PC-9 (cell line): Measurements from ENCODE around the gene MYL6B. TPM values are rescaled to one million over a fixed set of nuclear protein-coding genes. Genes with fewer than 3 reads are reported as not detected.

Source experiments
- BruUV-seq: library from RNA; stranded (reverse); fragments of 400-500 nt; replicated peaks from 2 replicates; lab custom pipeline; 2021; lab: Mats Ljungman, UMichigan
- CTCF ChIA-PET: fragments of 300-600 bp; sonication (Branson Sonifier 250); formaldehyde crosslinking; loops from one replicate; lab custom pipeline; 2022; ENCODE audit warnings: antibody characterized with exemption; lab: Charles Lee
- POLR2A ChIA-PET: fragments of 300-600 bp; sonication (Branson Sonifier 250); formaldehyde crosslinking; loops from one replicate; lab custom pipeline; 2022; ENCODE audit warnings: antibody characterized with exemption; ENCODE audit not compliant: unreplicated experiment; lab: Charles Lee
- DNase-seq, 2 experiments: peaks; one replicate each; pipeline versions ENCODE4 v3.0.0 to v3.0.0-alpha.2; 2015 to 2022; ENCODE audit warnings: mixed read lengths in 1 of 2
- H2AFZ ChIP-seq: fragments of 200-600 bp; sonication (generic); 2 replicates; pipeline ENCODE4 v1.8.1; 2017; ENCODE audit warnings: antibody characterized with exemption
- H3F3A ChIP-seq: fragments of 200-600 bp; sonication (generic); 2 replicates; pipeline ENCODE4 v1.8.1; 2017; ENCODE audit warnings: antibody characterized with exemption, mild to moderate bottlenecking, low read depth; ENCODE audit not compliant: insufficient read depth
- H3K27ac ChIP-seq: fragments of 200-600 bp; sonication (generic); 2 replicates; pipeline ENCODE4 v1.6.1; 2016; ENCODE audit warnings: mixed run types
- H3K27me3 ChIP-seq: fragments of 200-600 bp; sonication (generic); 2 replicates; pipeline ENCODE4 v1.6.1; 2016; ENCODE audit warnings: low read depth, mixed run types; ENCODE audit not compliant: insufficient read depth
- H3K36me3 ChIP-seq: fragments of 200-600 bp; sonication (generic); 2 replicates; pipeline ENCODE4 v1.6.1; 2016; ENCODE audit warnings: low read depth, mixed run types
- H3K4me1 ChIP-seq: fragments of 200-600 bp; sonication (generic); replicated peaks from 2 replicates; pipeline ENCODE4 v1.6.1; 2016; ENCODE audit warnings: mixed run types; ENCODE audit not compliant: insufficient read depth
- H3K4me2 ChIP-seq: fragments of 200-600 bp; sonication (generic); 2 replicates; pipeline ENCODE4 v1.6.1; 2017; ENCODE audit warnings: mixed run types
- H3K4me3 ChIP-seq: fragments of 200-600 bp; sonication (generic); 2 replicates; pipeline ENCODE4 v1.6.1; 2016; ENCODE audit warnings: mixed run types
- H3K79me2 ChIP-seq: fragments of 200-600 bp; sonication (generic); 2 replicates; pipeline ENCODE4 v1.6.1; 2017; ENCODE audit warnings: low read depth, mixed run types
- H3K9me2 ChIP-seq: fragments of 200-600 bp; sonication (generic); 2 replicates; pipeline ENCODE4 v1.8.1; 2017; ENCODE audit warnings: mild to moderate bottlenecking; ENCODE audit not compliant: insufficient read depth
- H3K9me3 ChIP-seq: fragments of 200-600 bp; sonication (generic); 2 replicates; pipeline ENCODE4 v1.8.1; 2016; ENCODE audit warnings: low read depth; ENCODE audit not compliant: insufficient read depth
- H4K20me1 ChIP-seq: fragments of 200-600 bp; sonication (generic); 2 replicates; pipeline ENCODE4 v1.8.1; 2017; ENCODE audit not compliant: insufficient read depth
- EZH2 ChIP-seq: fragments of 200-600 bp; sonication (generic); IDR thresholded peaks from 2 replicates; pipeline ENCODE4 v1.8.0; 2017; ENCODE audit warnings: antibody characterized with exemption, low read depth
- intact Hi-C: fragments of 100-400 bp; cut with micrococcal nuclease; formaldehyde crosslinking; loops from one replicate; pipeline ENCODE4 v1.10.0; 2022; ENCODE audit not compliant: unreplicated experiment
- total RNA-seq: library from RNA; stranded (reverse); gene quantifications from 2 replicates; pipeline ENCODE4 v1.2.3, GENCODE V29; 2021
- TF ChIP-seq, protein P1 (sequence below): fragments of 200-600 bp; sonication (generic); conservative IDR thresholded peaks from 2 replicates; pipeline ENCODE4 v1.6.1; 2017; ENCODE audit warnings: mixed run types, antibody characterized with exemption, mild to moderate bottlenecking, moderate library complexity

MYL6B gene
- total RNA-seq, 1 experiment from 2014 or later, result 121 TPM

DNA sequence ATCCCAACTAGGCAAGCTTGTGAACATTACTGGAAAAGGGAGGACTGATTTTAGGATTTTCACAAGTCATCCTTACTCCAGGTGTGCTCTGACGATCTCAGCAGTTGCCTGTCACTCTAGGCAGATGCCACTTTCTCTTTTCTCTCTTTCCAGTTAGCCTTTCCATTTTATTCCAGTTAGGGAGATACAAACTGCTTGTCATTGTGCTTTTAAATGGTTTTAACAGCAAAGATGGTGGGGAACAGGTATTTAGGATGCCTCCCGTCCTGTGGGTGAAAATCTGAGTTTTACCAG, 46.8 kb upstream of the MYL6B start:
- peaks cover 25% of the 10 kb centered on the region for H3K4me1 ChIP-seq
- H3K9me2 ChIP-seq, result no peaks in the 10 kb centered on the region
- no peaks in the 10 kb centered on the region for H3K9me3 ChIP-seq
- 0 out of 2 replicates have a peak overlapping the region, but pooled peaks have one; percentile 50 for H3K27ac ChIP-seq
- TF ChIP-seq EZH2, result no peak
- TF ChIP-seq, protein P1, sequence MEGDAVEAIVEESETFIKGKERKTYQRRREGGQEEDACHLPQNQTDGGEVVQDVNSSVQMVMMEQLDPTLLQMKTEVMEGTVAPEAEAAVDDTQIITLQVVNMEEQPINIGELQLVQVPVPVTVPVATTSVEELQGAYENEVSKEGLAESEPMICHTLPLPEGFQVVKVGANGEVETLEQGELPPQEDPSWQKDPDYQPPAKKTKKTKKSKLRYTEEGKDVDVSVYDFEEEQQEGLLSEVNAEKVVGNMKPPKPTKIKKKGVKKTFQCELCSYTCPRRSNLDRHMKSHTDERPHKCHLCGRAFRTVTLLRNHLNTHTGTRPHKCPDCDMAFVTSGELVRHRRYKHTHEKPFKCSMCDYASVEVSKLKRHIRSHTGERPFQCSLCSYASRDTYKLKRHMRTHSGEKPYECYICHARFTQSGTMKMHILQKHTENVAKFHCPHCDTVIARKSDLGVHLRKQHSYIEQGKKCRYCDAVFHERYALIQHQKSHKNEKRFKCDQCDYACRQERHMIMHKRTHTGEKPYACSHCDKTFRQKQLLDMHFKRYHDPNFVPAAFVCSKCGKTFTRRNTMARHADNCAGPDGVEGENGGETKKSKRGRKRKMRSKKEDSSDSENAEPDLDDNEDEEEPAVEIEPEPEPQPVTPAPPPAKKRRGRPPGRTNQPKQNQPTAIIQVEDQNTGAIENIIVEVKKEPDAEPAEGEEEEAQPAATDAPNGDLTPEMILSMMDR, result no peak
- TSS peak; percentile 24 for BruUV-seq
- H3K4me3 ChIP-seq, result peak overlapping the region; percentile 97
- no peak for DNase-seq
- H3K79me2 ChIP-seq, result peaks cover 43% of the 10 kb centered on the region
- no peak overlapping the region for H2AFZ ChIP-seq
- POLR2A ChIA-PET, result no interaction called here
- peak overlapping the region; percentile 96 for H3K4me2 ChIP-seq
- intact Hi-C loops, result loop anchor here (2.0 kb wide), 1 partner anchor 109 kb away; the partner anchor contains the start of gene SUOX
- no peaks in the 10 kb centered on the region for H3K27me3 ChIP-seq
- peaks cover 37% of the 10 kb centered on the region for H3K36me3 ChIP-seq
- peaks cover 15% of the 10 kb centered on the region for H4K20me1 ChIP-seq
- CTCF ChIA-PET, result interaction anchor here (0.6 to 2.3 kb wide), 2 partner anchors 12 to 117 kb away, joined by 3 to 13 read pairs; partner anchors contain the start of gene ZC3H10
- peaks cover 76% of the 10 kb centered on the region for H3F3A ChIP-seq

DNA sequence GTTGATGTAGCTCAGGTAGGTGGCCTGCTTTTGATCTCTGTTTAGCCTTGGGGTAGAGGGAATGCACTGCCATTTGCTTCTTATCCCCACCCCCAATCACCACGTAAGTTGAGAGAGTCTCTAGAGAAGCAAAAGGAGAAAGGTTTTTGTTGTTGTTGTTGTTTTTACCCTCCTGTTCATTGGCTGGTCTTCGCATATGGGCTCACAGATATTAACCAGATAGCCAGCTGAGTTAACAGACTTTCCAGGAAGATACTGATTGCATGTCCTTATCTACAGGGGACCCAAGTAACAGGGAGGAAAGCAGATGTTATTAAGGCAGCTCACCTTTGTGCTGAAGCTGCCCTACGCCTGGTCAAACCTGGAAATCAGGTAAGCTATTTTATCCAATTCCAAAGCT, 45.1 kb upstream of the MYL6B start:
- Histone ChIP-seq H3K4me1 (peaks cover 25% of the 10 kb centered on the region), H2AFZ (no peak overlapping the region), H3K9me3 (no peaks in the 10 kb centered on the region), H3K4me2 (no peak overlapping the region), H3F3A (peaks cover 77% of the 10 kb centered on the region), H3K27me3 (no peaks in the 10 kb centered on the region), H4K20me1 (peaks cover 15% of the 10 kb centered on the region), H3K27ac (no peak overlapping the region), H3K4me3 (0 out of 2 replicates have a peak overlapping the region, but pooled peaks have one; percentile 3), H3K79me2 (peaks cover 43% of the 10 kb centered on the region), H3K36me3 (peaks cover 46% of the 10 kb centered on the region), H3K9me2 (no peaks in the 10 kb centered on the region)
- CTCF ChIA-PET, result interaction anchor here (0.5 kb wide), 1 partner anchor 188 kb away, joined by 4 read pairs; no protein-coding TSS in a partner anchor
- intact Hi-C loops, result loop anchor here (2.0 kb wide), 1 partner anchor 60 kb away; no protein-coding TSS in a partner anchor
- POLR2A ChIA-PET, result interaction anchor here (0.6 kb wide), 2 partner anchors 12 to 115 kb away, joined by 3 to 4 read pairs; no protein-coding TSS in a partner anchor
- no TSS peak for BruUV-seq
- DNase-seq, result no peak
- no peak for TF ChIP-seq EZH2
- TF ChIP-seq, protein P1, result no peak

GRCh38 chr12:56110571-56110970, 41.8 kb upstream of the MYL6B start:
- no peak overlapping the region for H2AFZ ChIP-seq
- intact Hi-C loops, result no loop called here
- H3K4me2 ChIP-seq, result no peak overlapping the region
- DNase-seq, result no peak
- H3K79me2 ChIP-seq, result peaks cover 31% of the 10 kb centered on the region
- ChIA-PET POLR2A (no interaction called here), CTCF (no interaction called here)
- peaks cover 49% of the 10 kb centered on the region for H3K36me3 ChIP-seq
- no peak overlapping the region for H3K4me3 ChIP-seq
- no peaks in the 10 kb centered on the region for H3K9me2 ChIP-seq
- peaks cover 20% of the 10 kb centered on the region for H3K4me1 ChIP-seq
- no peaks in the 10 kb centered on the region for H3K9me3 ChIP-seq
- H3K27me3 ChIP-seq, result no peaks in the 10 kb centered on the region
- no TSS peak for BruUV-seq
- H3K27ac ChIP-seq, result no peak overlapping the region
- peaks cover 87% of the 10 kb centered on the region for H3F3A ChIP-seq
- H4K20me1 ChIP-seq, result peaks cover 12% of the 10 kb centered on the region
- TF ChIP-seq, protein P1, result no peak
- TF ChIP-seq EZH2, result no peak
